IPS-15b (cell line): ENCODE results near the gene PMP22.

Source experiments
- H3K27me3 ChIP-seq: one replicate; pipeline ENCODE4 v1.6.1; 2013; ENCODE audit warnings: low read length; ENCODE audit not compliant: control insufficient read depth, insufficient read depth
- H3K36me3 ChIP-seq: one replicate; pipeline ENCODE4 v1.6.1; 2013; ENCODE audit warnings: low read length; ENCODE audit not compliant: control insufficient read depth, insufficient read depth
- H3K4me1 ChIP-seq: one replicate; pipeline ENCODE4 v1.6.1; 2013; ENCODE audit warnings: mild to moderate bottlenecking, low read length; ENCODE audit not compliant: control insufficient read depth, insufficient read depth
- H3K4me3 ChIP-seq: one replicate; pipeline ENCODE4 v1.5.1; 2013; ENCODE audit warnings: low read depth, low read length
- H3K9ac ChIP-seq: one replicate; pipeline ENCODE4 v1.6.1; 2013; ENCODE audit warnings: low read depth, mild to moderate bottlenecking, low read length
- H3K9me3 ChIP-seq: one replicate; pipeline ENCODE4 v1.6.1; 2013; ENCODE audit warnings: mild to moderate bottlenecking, low read length; ENCODE audit not compliant: control insufficient read depth, insufficient read depth

PMP22 gene

DNA sequence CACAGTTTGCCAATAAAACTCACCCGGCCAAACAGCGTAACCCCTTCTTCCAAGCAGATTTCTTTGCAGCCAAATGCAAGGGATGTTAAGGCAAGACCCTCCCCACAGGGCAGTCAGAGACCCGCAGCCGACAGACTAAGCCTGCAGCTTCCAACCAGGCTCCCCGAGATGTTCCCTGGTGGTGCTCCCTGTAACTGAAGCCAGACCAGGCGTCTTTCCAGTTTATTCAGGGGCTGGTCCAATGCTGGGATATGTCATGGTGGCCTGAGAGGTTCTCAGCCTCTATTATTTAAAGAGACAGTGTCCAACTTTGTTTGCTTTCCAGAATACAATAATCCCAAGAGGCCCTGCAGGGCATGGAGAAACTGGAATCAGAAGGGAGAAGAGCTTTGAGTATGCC is at the start of gene PMP22:
TSS of gene PMP22 (minus strand) at position 196 of the 400 bp plus-strand sequence. CDS start 4,599 bp downstream, outside the sequence.
- Histone ChIP-seq H3K27me3 (peaks cover 63% of the 10 kb centered on the region), H3K36me3 (no peaks in the 10 kb centered on the region), H3K4me1 (peaks cover 3% of the 10 kb centered on the region), H3K9ac (no peak within 1 kb of the TSS), H3K4me3 (no peak within 1 kb of the TSS), H3K9me3 (no peaks in the 10 kb centered on the region)

DNA sequence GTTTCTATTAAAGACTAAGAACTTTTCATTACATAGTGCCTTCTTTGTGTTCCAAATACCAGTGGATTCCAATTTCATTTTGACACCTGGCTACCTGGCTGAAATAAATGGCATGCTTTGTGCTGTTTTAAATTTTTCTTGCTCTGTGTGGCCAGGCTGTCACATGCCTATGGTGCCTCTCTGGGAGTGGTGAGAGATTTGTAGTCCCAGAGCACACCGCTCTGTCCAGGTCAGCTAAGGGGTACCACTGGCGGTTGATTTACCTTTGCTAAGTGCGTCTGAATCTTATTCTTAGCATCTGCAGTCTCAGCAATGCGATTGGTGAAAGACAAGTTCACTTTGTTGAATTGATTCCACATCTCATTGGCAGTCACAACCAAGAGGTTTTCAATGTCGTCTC is 46.9 kb upstream of the PMP22 start:
- H3K4me1 ChIP-seq = no peaks in the 10 kb centered on the region

DNA sequence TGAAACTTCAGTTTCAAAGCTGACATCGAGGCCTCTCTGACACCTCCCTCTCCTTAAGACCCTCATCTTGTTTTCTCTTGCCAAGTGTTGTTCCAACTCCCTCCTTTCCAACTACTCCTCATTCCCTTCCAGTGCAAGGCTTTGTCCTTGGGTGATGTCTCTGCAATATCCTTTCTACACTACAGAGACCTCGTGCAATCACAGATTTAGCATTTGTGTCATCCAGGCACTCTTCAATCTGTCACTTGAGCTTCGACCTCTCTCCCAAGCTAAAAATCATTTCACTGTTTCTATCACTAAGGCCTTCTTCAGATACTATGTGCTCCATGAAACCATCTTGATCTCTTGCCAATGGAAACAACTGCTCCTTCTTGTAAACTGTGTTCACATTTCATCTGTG is 44.7 kb upstream of the PMP22 start:
- Histone ChIP-seq H3K9ac (no peak overlapping the region), H3K27me3 (no peaks in the 10 kb centered on the region), H3K4me3 (no peak overlapping the region), H3K9me3 (no peaks in the 10 kb centered on the region), H3K36me3 (no peaks in the 10 kb centered on the region), H3K4me1 (no peaks in the 10 kb centered on the region)

More for the DNA sequence above, 46.9 kb upstream of the PMP22 start:
- no peak overlapping the region for H3K9ac ChIP-seq
- no peak overlapping the region for H3K4me3 ChIP-seq
- H3K27me3 ChIP-seq = no peaks in the 10 kb centered on the region
- H3K36me3 ChIP-seq = no peaks in the 10 kb centered on the region
- no peaks in the 10 kb centered on the region for H3K9me3 ChIP-seq

DNA sequence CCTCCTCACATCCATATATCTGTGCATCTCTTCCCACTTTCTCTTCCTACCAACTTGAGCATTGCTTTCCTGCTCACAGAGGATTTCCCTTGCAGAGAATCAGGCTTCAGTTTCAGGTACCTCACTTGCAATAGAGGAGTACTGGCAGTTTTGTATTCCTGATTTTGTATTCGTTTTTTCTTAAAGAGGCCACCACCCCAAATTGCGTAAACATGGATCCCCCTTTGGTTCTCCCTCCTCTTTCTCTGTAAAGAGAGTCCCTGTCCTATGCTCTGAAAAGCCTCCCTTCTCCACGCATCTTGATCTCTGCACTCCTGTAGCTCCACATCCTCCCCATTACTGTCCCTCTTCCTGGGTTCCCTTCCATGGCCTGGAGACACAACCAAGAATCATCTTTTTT is 44.1 kb upstream of the PMP22 start:
- no peaks in the 10 kb centered on the region for H3K4me1 ChIP-seq
- H3K36me3 ChIP-seq = no peaks in the 10 kb centered on the region
- no peak overlapping the region for H3K4me3 ChIP-seq
- H3K9ac ChIP-seq = no peak overlapping the region
- H3K9me3 ChIP-seq = no peaks in the 10 kb centered on the region
- no peaks in the 10 kb centered on the region for H3K27me3 ChIP-seq

DNA sequence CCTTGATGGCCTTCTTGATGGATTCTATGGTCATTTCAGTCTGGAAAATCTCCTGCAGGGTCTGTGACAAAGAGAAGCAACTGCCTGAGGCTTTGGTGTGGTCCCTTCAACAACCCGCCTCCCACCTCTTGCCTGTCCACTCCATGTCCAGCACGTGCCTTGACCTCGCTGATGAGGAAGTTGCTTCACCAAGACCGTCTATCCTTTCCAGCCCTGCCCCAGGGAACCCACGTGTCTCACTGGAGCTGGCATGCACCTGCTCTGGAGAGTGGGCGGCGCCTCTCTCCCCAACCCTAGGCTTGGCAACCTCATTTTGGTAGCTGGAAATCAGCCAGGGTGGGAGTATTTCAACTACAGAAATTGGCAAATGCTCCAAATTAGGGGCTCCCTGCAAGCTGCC is 43.6 kb upstream of the PMP22 start:
- Histone ChIP-seq H3K4me3 (no peak overlapping the region), H3K9me3 (no peaks in the 10 kb centered on the region), H3K9ac (no peak overlapping the region), H3K36me3 (no peaks in the 10 kb centered on the region), H3K4me1 (no peaks in the 10 kb centered on the region), H3K27me3 (no peaks in the 10 kb centered on the region)

DNA sequence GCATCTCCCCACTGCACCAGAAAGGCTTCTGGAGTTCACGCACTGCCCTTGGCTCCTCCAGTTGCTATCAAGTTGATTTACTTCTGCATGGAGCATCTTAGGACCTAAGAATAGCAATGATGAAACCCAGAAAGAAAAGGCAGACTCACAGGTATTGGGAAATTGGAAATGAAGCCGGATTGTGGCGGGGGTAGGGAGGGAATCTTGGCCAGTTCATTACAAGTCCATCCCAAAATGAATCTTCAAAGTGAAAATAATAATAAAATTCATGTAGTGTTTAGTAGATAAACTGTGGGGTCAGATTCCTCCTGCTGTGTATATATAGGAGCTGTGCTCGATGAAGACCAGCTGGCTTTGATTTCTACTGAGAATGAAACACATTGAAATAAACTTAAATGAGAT is 42.6 kb upstream of the PMP22 start:
- Histone ChIP-seq H3K36me3 (no peaks in the 10 kb centered on the region), H3K9ac (no peak overlapping the region), H3K4me1 (no peaks in the 10 kb centered on the region), H3K27me3 (no peaks in the 10 kb centered on the region), H3K4me3 (no peak overlapping the region), H3K9me3 (no peaks in the 10 kb centered on the region)

DNA sequence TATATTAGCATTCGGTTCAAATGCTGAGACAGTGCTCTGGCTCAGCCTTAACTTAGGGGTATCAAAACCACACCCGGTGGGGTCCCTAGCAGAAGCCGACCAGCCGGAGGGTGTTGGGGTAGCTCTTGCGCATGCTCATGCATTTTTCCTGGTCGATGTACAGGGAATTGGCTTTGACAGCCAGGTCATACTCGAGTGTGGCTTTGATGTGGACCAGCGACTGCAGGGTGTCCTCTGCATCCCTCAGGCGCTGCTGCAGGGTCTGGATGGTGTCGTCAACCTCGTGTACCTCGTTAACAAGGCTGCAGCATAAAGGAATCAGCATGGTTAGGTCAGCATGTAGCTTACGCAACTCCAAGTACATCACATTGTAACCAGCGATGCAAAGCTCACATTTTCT is 38.7 kb upstream of the PMP22 start:
- Histone ChIP-seq H3K9ac (no peak overlapping the region), H3K4me3 (no peak overlapping the region), H3K27me3 (no peaks in the 10 kb centered on the region), H3K4me1 (no peaks in the 10 kb centered on the region), H3K9me3 (no peaks in the 10 kb centered on the region), H3K36me3 (no peaks in the 10 kb centered on the region)

DNA sequence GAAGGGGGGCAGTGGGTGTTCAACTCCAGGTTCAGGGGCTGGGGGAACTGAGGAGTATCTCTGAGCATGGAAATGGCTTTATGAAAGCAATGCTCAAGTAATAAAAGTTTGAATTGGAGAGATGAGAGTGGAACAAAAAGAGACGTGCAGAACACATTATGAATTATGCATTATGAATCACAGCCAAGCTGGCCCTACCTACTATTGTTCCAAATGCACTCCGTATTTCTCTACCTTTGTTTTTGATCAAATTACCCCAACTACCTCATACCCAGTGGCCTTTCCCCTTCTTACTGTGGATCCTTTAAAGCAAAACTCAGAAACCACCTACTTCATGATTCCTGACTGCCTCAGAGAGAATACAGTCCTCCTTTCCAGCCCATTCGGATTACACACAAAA is 38.1 kb upstream of the PMP22 start:
- Histone ChIP-seq H3K36me3 (no peaks in the 10 kb centered on the region), H3K4me3 (no peak overlapping the region), H3K27me3 (no peaks in the 10 kb centered on the region), H3K9me3 (no peaks in the 10 kb centered on the region), H3K4me1 (no peaks in the 10 kb centered on the region), H3K9ac (no peak overlapping the region)

DNA sequence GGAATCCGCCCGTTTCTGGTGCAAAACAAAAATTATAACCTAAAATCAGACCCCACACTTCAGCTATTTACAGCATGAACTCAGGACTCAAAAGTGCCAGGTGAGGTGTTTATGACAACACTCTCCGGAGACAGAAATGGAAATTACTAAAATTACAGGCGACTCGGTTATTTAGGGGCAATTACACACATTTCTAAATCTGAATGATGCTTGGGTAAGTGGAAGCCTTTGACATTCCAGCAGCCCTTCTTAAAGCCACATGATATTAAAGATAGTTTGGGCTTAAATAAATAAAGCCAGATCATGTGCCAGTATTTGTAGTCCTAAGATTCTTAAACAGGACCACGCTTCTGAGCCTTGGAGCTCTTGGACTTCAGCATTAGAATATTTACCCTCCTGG is 36.7 kb upstream of the PMP22 start:
- Histone ChIP-seq H3K27me3 (no peaks in the 10 kb centered on the region), H3K4me3 (no peak overlapping the region), H3K9me3 (no peaks in the 10 kb centered on the region), H3K4me1 (no peaks in the 10 kb centered on the region), H3K36me3 (no peaks in the 10 kb centered on the region), H3K9ac (no peak overlapping the region)

DNA sequence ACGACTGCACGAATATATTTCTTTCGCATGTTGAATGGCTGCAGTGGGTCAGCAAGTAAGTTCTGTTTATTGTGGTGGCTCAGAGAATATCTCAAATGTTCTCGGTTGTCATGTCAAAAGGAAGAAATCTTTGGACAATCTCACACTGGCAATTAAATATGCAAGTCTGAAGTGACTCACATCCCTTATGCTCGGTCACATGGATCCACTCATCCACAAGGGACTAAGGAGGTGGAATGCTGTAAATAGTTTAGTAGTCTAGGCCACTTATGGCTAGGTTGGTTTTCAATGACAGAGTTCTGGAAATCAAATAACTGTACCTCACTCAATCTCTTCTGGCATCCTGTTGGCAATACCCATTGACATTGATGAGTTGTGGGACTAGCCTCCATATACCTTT is 33.0 kb upstream of the PMP22 start:
- Histone ChIP-seq H3K27me3 (no peaks in the 10 kb centered on the region), H3K4me1 (no peaks in the 10 kb centered on the region), H3K9ac (no peak overlapping the region), H3K4me3 (no peak overlapping the region), H3K9me3 (no peaks in the 10 kb centered on the region), H3K36me3 (no peaks in the 10 kb centered on the region)

DNA sequence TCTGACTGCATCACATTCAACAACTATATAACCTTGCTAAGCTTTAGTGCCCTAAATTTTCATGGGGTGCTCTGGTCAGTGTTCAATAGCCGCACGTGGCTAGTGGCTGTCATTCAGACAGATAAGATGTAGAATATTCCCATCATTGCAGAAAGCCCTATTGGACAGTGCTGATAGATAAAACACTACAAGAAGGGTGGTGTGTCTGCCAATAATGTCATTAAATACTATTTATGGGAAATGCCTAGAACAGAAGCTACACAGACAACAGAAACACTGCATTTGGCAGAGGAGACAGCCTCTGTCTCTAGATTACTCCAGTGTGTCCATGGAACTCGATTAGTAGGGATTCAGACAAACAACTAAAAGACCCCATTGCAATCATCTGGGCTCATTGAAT is 28.4 kb upstream of the PMP22 start:
- no peak overlapping the region for H3K9ac ChIP-seq
- no peaks in the 10 kb centered on the region for H3K4me1 ChIP-seq
- H3K27me3 ChIP-seq = no peaks in the 10 kb centered on the region

DNA sequence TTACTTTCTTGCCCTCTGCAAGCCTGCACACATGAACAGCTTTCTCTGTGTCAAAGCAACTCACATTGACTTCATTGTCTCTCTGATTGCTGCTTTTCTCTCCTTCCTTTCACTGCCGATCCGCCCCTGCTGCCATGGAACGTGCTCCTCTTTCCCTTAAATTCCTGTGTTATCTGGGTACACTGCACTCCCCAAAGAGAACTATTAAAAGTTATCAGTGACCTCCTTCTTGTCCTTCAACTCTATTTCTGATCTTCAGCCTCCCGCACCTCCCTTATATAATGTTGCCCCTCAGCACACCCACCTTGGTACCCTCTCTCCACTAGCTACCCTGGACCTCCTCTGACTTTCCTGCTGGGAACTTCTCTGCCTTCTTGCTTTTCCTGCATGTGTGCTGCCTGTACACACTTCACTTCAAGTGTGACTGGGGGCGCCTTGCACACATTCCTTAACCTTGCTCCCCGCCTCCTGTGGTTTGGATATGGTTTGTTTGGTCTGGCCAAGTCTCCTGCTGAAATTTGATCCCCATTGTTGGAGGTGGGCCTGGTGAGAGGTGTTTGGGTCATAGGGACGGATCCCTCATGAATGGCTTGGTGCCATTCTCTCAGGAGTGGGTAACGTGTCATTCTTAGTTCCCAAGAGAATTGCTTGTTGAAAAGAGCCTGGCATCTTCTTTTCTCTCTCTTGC is 26.7 kb upstream of the PMP22 start:
- no peak overlapping the region for H3K9ac ChIP-seq
- no peaks in the 10 kb centered on the region for H3K4me1 ChIP-seq
- H3K4me3 ChIP-seq = no peak overlapping the region
- no peaks in the 10 kb centered on the region for H3K36me3 ChIP-seq
- H3K9me3 ChIP-seq = no peaks in the 10 kb centered on the region
- no peaks in the 10 kb centered on the region for H3K27me3 ChIP-seq

More for the DNA sequence above, 28.4 kb upstream of the PMP22 start:
- H3K4me3 ChIP-seq = no peak overlapping the region
- H3K36me3 ChIP-seq = no peaks in the 10 kb centered on the region
- H3K9me3 ChIP-seq = no peaks in the 10 kb centered on the region
